Gastrocnemius medialis (tissue), 4 donors: ENCODE results near the gene COQ5.

Source experiments
- CTCF ChIP-seq, 5 experiments: fragments of 450-650 bp in 3 of 5; fragments of 200-600 bp in 2 of 5; sonication (generic) in 2 of 5; IDR thresholded peaks in 4 of 5; conservative IDR thresholded peaks in 1 of 5; 1 replicate in 4 of 5; 2 replicates in 1 of 5; pipeline ENCODE4 v1.5.1; 2016 to 2019; ENCODE audit warnings: antibody characterized with exemption in 5 of 5, mild to moderate bottlenecking in 3 of 5, moderate library complexity in 3 of 5
- POLR2A ChIP-seq, 2 donors: fragments of 450-650 bp; IDR thresholded peaks; one replicate each; pipeline ENCODE4 v1.6.1; 2017; ENCODE audit warnings: antibody characterized with exemption in 2 of 2, mild to moderate bottlenecking in 2 of 2, moderate library complexity in 2 of 2

- TF ChIP-seq CTCF (IDR thresholded peaks at IDR 0.05 in 4 of 5, conservative IDR thresholded peaks at IDR 0.05 in 1 of 5), result no peak
- TF ChIP-seq POLR2A (IDR thresholded peaks at IDR 0.05), result no peak
Measured at GRCh38 chr12:120571299-120571698, 42.3 kb upstream of the COQ5 start.
